NOMO-1 (cell line): Measurements from ENCODE around the gene LHX3.
A peak's percentile ranks its signal among the peaks of the same experiment; 100 is the strongest.

Experiments
- DNase-seq, 2 experiments: peaks; one replicate each; lab custom pipeline; 2025; ENCODE audit not compliant: unreplicated experiment in 2 of 2; lab: John Stamatoyannopoulos, UW

The LHX3 gene

GRCh38 chr9:136228107-136228875 is 23.4 kb upstream of the LHX3 start:
- DNase-seq: peak; percentile 25 to 59

DNA sequence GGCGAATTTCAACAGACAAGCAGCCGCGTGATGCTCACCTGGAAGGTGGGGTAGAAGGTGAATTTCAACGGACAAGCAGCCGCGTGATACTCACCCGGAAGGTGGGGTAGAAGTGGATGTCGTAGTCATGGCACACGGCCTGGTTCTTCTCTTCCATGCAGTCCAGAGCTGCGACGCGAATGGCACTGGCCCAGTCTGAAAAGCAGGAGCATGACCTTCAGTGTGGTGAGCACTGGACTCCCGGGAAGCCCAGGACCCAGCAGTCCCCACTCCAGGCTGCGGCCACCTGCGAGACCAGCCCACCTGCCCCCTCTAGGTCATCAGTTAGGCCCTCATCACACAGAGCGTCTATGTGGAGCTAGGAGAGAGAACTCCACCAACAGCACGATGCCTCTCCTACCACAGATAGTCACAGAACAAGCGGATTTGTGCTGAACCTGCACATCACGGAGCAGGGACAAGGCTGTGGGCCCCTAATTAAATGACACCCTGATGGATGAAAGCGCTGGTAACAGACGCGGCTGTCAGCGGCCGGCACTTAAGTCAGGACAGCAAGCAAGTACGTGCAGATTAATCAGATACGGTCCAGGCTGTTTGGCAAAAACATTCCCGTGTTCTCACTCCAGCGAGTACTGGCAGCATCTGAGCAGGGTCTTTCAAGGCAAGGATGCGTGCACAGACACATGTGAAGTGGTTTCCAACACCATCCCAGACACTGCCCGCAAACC is 21.9 kb upstream of the LHX3 start:
- DNase-seq: no peak

DNA sequence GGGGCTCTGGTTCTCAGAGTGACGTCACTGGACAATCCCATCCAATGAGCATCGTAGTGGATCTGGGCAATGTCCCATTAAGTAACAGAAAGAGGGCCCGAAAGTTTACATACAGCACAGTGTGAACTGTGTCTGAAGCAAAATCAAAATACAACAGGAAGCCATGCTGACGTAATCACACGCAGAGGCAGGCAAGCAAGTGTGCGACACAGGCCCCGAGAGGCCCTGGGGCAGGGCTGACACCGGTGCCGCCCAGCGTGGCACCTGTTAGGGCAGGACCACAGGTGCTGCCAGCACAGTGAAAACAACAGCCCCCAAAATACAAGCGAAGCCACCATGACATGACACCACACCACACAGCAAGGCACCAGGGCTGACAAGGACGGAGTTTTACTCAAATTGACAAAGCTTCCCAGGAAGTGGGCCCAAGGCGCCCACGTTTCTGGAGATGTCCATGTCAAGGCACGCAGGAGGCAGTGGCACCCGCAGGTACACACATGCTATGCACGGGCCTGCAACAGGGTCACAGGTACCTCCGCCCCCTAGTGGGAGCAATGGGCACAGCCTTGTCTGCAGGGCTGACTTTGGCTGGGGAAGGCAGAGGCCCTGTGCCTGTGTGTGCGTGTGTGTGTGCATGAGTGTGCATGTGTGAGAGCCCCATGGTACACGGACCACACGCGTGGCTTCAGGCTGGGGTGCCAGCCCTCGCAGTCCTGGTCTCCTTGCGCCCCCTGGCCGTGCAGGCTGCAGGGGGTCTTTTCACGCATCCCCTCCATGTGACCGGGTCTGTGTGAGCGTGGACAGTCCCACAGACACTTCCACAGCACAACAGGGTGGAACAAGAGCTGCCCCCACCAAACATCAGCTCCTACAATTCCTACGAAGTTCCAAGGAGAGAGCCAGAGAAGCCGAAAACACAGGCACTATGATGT is 21.1 kb upstream of the LHX3 start:
- peak; percentile 63 to 80 for DNase-seq

GRCh38 chr9:136225366-136225747 is 20.4 kb upstream of the LHX3 start:
- no peak for DNase-seq

- DNase-seq: no peak
Measured at GRCh38 chr9:136223871-136224640, 19.1 kb upstream of the LHX3 start.

- no peak for DNase-seq
Measured at GRCh38 chr9:136222906-136223285, 18.0 kb upstream of the LHX3 start.

- DNase-seq: no peak
Measured at GRCh38 chr9:136222166-136222905, 17.4 kb upstream of the LHX3 start.

- DNase-seq: peak; percentile 67 to 68
Measured at GRCh38 chr9:136220017-136220729, 15.2 kb upstream of the LHX3 start.

- DNase-seq: no peak
Measured at GRCh38 chr9:136219276-136219675, 14.3 kb upstream of the LHX3 start.

GRCh38 chr9:136218673-136219072 is 13.7 kb upstream of the LHX3 start:
- no peak for DNase-seq

GRCh38 chr9:136218271-136218670 is 13.3 kb upstream of the LHX3 start:
- DNase-seq: no peak

DNA sequence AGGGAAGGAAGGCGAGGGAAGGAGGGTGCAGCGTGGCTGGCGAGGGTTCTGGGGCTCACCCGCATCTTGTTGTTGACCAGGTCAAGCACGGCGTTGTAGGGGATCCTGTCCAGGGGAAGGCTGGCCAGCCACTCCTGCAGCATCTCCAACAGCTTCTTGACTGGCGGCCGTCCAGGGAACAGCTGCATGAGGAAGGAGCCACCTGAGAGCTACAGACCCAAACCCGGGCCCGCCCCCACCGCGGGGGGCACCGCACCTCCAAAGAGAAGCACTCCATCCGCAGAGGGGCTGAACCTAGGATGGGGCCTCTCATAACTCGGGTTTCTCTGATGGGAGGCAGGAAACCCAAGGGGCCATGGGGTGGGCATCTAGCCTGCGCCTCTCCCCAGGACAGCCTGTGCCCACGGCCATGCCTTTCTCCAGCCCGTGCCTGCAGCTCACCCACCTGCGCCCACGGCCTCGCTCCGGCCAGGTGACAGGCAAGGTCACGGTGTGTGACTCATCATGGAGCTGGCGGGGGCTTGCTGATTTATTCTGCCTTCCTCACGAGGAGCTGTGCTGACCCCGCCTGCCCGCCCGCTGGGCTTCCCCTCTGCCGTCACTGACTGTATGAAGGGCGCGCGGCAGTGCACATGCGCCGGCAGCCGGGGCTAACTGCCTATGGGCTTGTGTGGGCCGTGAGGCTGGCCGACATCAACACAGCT is 11.8 kb upstream of the LHX3 start:
- no peak for DNase-seq

- DNase-seq: no peak
Measured at GRCh38 chr9:136213733-136214132, 8.8 kb upstream of the LHX3 start.

- no peak for DNase-seq
Measured at GRCh38 chr9:136212345-136212950, 7.5 kb upstream of the LHX3 start.

DNA sequence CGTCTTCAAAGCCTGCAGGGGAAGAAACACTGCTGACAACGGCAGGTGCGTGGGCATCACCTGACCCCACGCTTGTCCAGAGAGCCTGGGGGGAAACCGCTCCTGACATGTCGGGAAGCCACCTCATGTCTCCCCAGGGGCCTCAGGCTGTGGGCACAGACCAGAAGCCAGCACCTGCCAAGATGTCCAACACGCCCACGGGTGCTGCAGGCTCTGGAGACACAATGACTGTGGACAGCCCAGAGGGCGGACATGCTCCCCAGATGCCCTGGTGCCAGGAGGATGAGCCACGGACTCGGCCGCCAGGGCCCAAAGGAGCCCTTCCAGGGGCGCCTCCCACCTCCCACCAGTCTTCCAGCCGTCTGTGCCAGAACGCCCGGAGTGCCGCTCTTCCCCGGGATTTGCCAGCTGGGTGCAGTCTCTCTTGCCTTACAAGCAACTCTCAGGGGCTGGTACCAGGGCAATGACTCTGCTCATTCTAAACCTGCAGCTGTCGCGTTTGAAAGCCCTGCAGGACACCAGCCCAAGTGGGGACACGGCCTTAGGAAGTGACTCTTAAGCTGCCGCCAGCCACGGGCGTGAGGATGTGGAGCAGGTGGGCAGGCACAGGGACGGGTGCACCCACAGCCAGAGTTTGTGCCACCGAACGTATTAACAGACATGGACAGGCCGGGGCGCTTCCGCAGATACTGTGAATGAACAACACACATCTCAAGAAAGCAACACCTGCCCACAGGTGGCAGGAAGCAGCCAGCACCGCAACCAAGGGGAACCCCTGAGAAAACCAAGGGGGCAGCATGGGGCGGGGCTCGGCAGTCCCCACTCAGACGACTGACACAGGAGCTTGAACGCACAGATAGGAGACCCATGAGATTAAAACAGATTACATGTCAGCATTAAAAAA is 6.8 kb upstream of the LHX3 start:
- no peak for DNase-seq

GRCh38 chr9:136211006-136211405 is 6.1 kb upstream of the LHX3 start:
- DNase-seq: no peak

DNA sequence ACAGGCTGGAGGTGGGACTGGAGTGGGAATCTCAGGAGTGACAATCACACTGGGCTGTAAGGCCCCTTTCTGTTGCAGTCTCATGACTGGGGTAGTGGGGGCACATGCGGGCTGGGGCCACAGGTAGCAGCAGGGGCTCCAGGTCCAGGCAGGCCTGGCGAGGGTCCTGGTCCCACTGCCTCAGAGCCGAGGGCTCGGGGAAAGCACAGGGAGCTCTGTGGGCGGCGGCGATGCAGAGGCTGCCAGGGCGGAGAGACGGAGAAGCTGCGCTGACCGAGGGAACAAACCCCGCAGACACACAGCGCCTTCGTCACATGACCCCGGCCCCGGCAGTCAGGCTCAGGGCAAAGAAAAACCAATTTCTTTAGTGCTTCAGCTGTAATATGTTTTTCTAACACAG is 5.3 kb upstream of the LHX3 start:
- no peak for DNase-seq
